Measurements from ENCODE around the gene DAD1.
A peak's percentile ranks its signal among the peaks of the same experiment; 100 is the strongest.
"Not testable (repeated sequence)": the region's sequence is repeated elsewhere in the genome, so short reads cannot be mapped to it uniquely, and the experiment has no call there.

The DAD1 gene

DNA sequence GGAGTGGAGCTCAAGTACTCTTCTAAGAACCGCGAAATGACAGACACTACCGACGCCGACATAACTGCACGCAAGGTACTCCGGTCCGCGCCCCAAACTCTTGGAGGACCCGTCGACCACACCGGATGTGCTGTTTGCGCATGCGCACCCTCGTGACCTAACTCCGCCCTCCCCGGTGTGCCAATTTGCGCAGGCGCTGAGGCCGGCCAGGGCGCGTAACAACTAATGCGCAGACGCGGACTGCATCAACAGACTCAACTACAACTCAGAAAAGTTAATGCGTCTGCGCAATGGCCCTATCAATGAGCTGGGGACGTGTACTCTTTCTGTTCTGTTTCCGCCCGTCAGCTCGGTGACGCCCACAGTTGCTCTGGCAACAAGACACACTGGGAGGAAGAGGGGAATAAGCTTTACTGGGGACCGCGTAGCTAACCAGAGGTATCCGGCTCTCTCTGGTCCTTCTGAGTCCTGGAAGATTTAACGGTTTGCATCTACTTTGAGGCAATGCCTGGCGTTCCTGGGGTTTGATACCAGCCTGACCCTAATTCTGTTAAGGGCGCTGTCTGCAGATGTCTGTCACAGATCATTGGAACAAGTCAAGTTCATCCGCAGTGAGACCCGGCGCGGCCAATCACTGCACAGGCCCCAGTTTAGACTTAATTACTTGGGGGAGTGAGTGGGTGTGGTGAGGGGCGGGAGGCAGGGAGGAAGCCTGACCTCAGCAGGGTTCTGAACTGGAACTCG is at the start of gene DAD1:
Gene DAD1 (minus strand): TSS at position 129 of the 744 bp plus-strand sequence. CDS start 67 bp downstream, at position 62.
- peak; percentile 99 for DNase-seq (ENCODE audit: low read depth)

DNA sequence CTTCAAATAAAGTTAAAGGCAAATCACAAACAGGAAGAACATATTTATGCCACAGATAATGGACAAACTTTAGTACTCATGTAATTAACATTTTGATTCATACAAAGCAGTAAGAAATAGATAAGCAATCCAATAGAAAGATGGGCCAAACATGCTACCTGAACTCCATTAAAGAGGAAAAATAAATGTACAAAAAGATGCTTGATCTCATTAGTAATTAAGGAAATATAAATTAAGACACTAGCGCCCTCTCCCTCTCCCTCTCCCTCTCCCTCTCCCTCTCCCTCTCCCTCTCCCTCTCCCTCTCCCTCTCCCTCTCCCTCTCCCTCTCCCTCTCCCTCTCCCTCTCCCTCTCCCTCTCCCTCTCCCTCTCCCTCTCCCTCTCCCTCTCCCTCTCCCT is 47.0 kb upstream of the DAD1 start:
- DNase-seq (ENCODE audit: low read depth): not testable (repeated sequence)

- DNase-seq (ENCODE audit: low read depth): no peak
Measured at GRCh38 chr14:22634233-22634900, 45.3 kb upstream of the DAD1 start.

GRCh38 chr14:22630486-22630885 is 41.5 kb upstream of the DAD1 start:
- DNase-seq (ENCODE audit: low read depth): no peak

GRCh38 chr14:22630066-22630465 is 41.0 kb upstream of the DAD1 start:
- no peak for DNase-seq (ENCODE audit: low read depth)

GRCh38 chr14:22629361-22629760 is 40.3 kb upstream of the DAD1 start:
- DNase-seq (ENCODE audit: low read depth): no peak

GRCh38 chr14:22627506-22628263 is 38.7 kb upstream of the DAD1 start:
- DNase-seq (ENCODE audit: low read depth): no peak

- DNase-seq (ENCODE audit: low read depth): no peak
Measured at GRCh38 chr14:22626590-22626989, 37.6 kb upstream of the DAD1 start.

- DNase-seq (ENCODE audit: low read depth): no peak
Measured at GRCh38 chr14:22623047-22623446, 34.0 kb upstream of the DAD1 start.

GRCh38 chr14:22622255-22622654 is 33.2 kb upstream of the DAD1 start:
- DNase-seq (ENCODE audit: low read depth): no peak

- not testable (repeated sequence) for DNase-seq (ENCODE audit: low read depth)
Measured at GRCh38 chr14:22615765-22616164, 26.7 kb upstream of the DAD1 start.

DNA sequence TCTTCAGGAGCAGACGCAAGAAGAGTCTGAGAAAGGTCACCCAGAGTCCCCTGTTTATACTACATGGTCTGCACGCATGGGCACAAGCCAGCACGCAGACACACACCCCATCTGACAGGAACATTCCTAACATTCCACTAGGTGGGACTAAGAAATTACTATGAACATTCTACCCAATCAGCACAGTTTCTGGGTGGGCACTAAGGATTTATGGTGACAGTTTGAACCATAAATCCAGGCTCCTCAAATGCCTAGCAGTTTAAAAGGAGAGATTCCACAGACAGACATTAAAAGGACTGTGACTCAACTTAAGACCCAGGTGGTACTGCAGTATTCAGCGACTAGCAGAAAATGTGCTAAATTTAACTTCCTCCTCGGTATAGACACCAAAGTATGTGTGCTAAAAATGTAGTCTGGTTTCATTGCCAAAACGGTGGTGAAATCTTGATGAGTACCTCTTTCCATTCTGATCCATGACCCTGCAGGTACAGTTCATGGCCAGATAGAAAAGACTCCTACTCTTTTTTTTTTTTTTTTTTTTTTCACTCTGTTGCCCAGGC is 25.3 kb upstream of the DAD1 start:
- no peak for DNase-seq (ENCODE audit: low read depth)

GRCh38 chr14:22613736-22614239 is 24.8 kb upstream of the DAD1 start:
- DNase-seq (ENCODE audit: low read depth): no peak

GRCh38 chr14:22613106-22613695 is 24.2 kb upstream of the DAD1 start:
- DNase-seq (ENCODE audit: low read depth): no peak

- no peak for DNase-seq (ENCODE audit: low read depth)
Measured at GRCh38 chr14:22610931-22611330, 21.9 kb upstream of the DAD1 start.

GRCh38 chr14:22607291-22607690 is 18.3 kb upstream of the DAD1 start:
- DNase-seq (ENCODE audit: low read depth): no peak

- no peak for DNase-seq (ENCODE audit: low read depth)
Measured at GRCh38 chr14:22606380-22606779, 17.4 kb upstream of the DAD1 start.

DNA sequence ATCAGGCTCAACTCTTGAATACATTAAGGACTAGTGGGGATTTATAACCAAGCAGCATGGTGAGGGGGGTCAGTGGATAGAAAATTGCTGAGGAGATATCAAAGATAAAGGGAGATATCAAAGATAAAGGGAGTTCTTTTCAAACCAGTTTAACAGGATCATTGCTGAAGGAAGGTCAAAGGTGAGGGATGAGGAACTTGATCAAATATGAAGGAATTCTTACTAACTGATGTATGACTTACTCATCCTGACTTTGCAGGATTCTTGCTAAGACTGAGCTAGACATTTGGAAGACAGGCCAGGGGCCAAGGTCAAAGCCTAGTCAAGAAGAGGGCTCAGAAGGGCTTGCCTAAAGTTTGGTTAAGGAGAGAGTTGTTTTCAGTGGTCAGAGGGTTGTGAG is 13.8 kb upstream of the DAD1 start:
- DNase-seq (ENCODE audit: low read depth): no peak

DNA sequence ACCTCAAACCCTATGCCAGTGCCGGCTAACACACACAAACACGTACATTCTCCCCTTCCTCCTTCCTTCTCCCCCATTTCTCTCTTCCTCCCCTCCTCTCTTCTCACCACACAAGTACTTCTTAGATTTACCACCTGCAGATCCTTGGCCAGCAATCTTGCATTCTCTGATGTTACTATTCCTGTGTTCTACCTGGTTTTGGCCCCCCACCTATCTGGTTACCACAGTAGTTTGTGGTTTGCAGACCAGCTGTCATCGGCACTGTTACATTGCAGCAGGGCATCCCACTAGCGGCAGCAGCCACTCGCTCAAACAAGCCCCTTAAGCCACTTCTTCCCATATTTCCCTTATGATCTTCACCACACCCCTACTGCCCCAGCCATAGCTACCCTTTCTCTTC is 13.0 kb upstream of the DAD1 start:
- DNase-seq (ENCODE audit: low read depth): no peak

- DNase-seq (ENCODE audit: low read depth): no peak
Measured at GRCh38 chr14:22601456-22601855, 12.4 kb upstream of the DAD1 start.

DNA sequence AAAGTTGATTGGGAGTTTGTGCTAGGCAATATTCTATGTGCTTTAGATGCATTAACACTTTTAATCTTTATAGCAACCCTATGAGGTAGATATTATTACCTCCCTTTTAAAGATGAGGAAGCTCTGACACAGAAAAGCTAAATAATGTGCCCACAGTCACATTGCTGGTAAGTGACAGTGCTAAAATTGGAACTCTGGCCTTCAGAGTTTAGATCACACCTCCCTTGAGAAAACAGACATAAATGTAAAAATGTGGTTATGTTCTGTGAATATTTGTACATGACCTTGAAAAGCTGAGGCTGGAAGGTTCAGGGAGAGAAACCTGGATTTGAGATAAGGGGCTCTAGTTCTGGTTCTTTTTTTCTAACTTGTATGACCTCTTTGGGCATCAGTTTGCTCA is 11.0 kb upstream of the DAD1 start:
- no peak for DNase-seq (ENCODE audit: low read depth)

DNA sequence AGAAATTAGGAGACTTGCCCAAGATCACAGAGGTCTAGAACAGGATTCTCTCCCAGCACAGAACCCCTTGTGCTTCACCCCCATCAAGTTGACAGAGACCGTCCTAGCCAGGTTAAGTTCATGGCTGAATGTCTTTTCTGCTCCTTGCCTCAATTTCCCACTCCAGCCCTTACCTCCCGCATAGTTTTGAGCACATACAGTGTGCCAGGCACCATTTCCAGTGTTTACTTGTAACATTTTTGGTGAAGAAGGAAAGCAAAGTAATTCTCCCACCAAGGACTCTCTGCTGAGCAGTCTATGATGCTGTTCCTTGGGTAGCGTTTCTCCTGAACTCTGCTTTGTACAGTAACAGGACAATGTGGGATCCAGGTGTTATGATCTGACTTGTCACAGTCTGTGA is 10.3 kb upstream of the DAD1 start:
- no peak for DNase-seq (ENCODE audit: low read depth)

Data from T-helper 22 cell (primary cell).